Adipose tissue (tissue), 3 donors: Measurements from ENCODE around the gene SHISA7. TPM values are rescaled to one million over a fixed set of nuclear protein-coding genes. Genes with fewer than 3 reads are reported as not detected.
"Not testable (repeated sequence)": the region's sequence is repeated elsewhere in the genome, so short reads cannot be mapped to it uniquely, and the experiment has no call there.

Experiments used
- H3K27ac ChIP-seq: one replicate; pipeline ENCODE4 v1.5.1; 2013; ENCODE audit warnings: low read depth, low read length
- WGBS, 3 donors: extraction: QIAGEN DNeasy Blood & Tissue Kit; methylation state at CpG; one replicate each; pipeline ENCODE4 v1.1.7; 2013; 5-methylcytosine and 5-hydroxymethylcytosine counted together
- polyA plus RNA-seq, 3 donors: library from polyadenylated mRNA; stranded (reverse); fragments of 200-250 nt; gene quantifications; one replicate each; pipeline ENCODE4 v1.2.3, GENCODE V29; 2013
- donor health status: healthy with polysubstance abuse.
- donor health status: Bipolar disorder and iron deficiency.
- donor health status: healthy.

Gene SHISA7
- polyA plus RNA-seq, 3 donors = 0.07 to 0.11 TPM; not detected in 1

- WGBS, 3 donors = 18 to 19% (median 18%) methylated on average over 21 to 34 of the region's 34 CpGs
Measured at GRCh38 chr19:55452749-55453346, 9.7 kb upstream of the SHISA7 start.

GRCh38 chr19:55451965-55452748 is 9.1 kb upstream of the SHISA7 start:
- no peak overlapping the region for H3K27ac ChIP-seq
- WGBS, 3 donors = 2 to 4% (median 2%) methylated on average over 46 to 57 of the region's 57 CpGs

More at GRCh38 chr19:55452749-55453346, 9.7 kb upstream of the SHISA7 start:
- no peak overlapping the region for H3K27ac ChIP-seq

GRCh38 chr19:55451163-55451964 is 8.3 kb upstream of the SHISA7 start:
- 1 to 2% (median 1%) methylated on average over 31 to 80 of the region's 80 CpGs for WGBS, 3 donors
- no peak overlapping the region for H3K27ac ChIP-seq

GRCh38 chr19:55449469-55449868 is 6.4 kb upstream of the SHISA7 start:
- 29 to 34% (median 30%) methylated on average over 16 of the region's 16 CpGs for WGBS, 3 donors
- H3K27ac ChIP-seq = no peak overlapping the region

- H3K27ac ChIP-seq = not testable (repeated sequence)
- WGBS, 3 donors = 85 to 89% (median 89%) methylated on average over 5 of the region's 5 CpGs
Measured at GRCh38 chr19:55448175-55448490, 5.0 kb upstream of the SHISA7 start.

GRCh38 chr19:55447421-55448174 is 4.5 kb upstream of the SHISA7 start:
- H3K27ac ChIP-seq = no peak overlapping the region
- WGBS, 3 donors = 29 to 32% (median 32%) methylated on average over 15 to 16 of the region's 16 CpGs

GRCh38 chr19:55446060-55446459 is 3.0 kb upstream of the SHISA7 start:
- no peak overlapping the region for H3K27ac ChIP-seq
- 54 to 55% (median 54%) methylated on average over 8 of the region's 8 CpGs for WGBS, 3 donors

GRCh38 chr19:55444646-55445045 is 1.5 kb upstream of the SHISA7 start:
- 40 to 44% (median 43%) methylated on average over 11 of the region's 11 CpGs for WGBS, 3 donors
- no peak overlapping the region for H3K27ac ChIP-seq

- WGBS, 3 donors = 32 to 36% (median 34%) methylated on average over 18 of the region's 18 CpGs
- no peak overlapping the region for H3K27ac ChIP-seq
Measured at GRCh38 chr19:55443824-55444480, 852 bp upstream of the SHISA7 start.

GRCh38 chr19:55442372-55442961 is 633 bp downstream of the SHISA7 start:
- 1 to 4% (median 2%) methylated on average over 62 to 72 of the region's 72 CpGs for WGBS, 3 donors
- H3K27ac ChIP-seq = no peak overlapping the region

- 2 to 4% (median 3%) methylated on average over 35 to 39 of the region's 39 CpGs for WGBS, 3 donors
- no peak overlapping the region for H3K27ac ChIP-seq
Measured at GRCh38 chr19:55441692-55442321, 1.3 kb downstream of the SHISA7 start.

- no peak overlapping the region for H3K27ac ChIP-seq
- WGBS, 3 donors = 4 to 6% (median 5%) methylated on average over 21 of the region's 21 CpGs
Measured at GRCh38 chr19:55441319-55441691, 1.8 kb downstream of the SHISA7 start.

- H3K27ac ChIP-seq = no peak overlapping the region
- 9 to 10% (median 10%) methylated on average over 37 to 39 of the region's 39 CpGs for WGBS, 3 donors
Measured at GRCh38 chr19:55440411-55441105, 2.5 kb downstream of the SHISA7 start.

GRCh38 chr19:55439052-55439451 is 4.0 kb downstream of the SHISA7 start:
- H3K27ac ChIP-seq = no peak overlapping the region
- 58 to 76% (median 76%) methylated on average over 5 of the region's 5 CpGs for WGBS, 3 donors

GRCh38 chr19:55437410-55437809 is 5.7 kb downstream of the SHISA7 start:
- 1 to 5% (median 1%) methylated on average over 14 to 17 of the region's 17 CpGs for WGBS, 3 donors
- H3K27ac ChIP-seq = no peak overlapping the region

- no peak overlapping the region for H3K27ac ChIP-seq
- WGBS, 3 donors = 39 to 49% (median 41%) methylated on average over 8 of the region's 8 CpGs
Measured at GRCh38 chr19:55436847-55437246, 6.3 kb downstream of the SHISA7 start.

GRCh38 chr19:55435020-55435419 is 8.1 kb downstream of the SHISA7 start:
- H3K27ac ChIP-seq = no peak overlapping the region
- WGBS, 3 donors = 84 to 98% (median 96%) methylated on average over 4 of the region's 4 CpGs
